Osteoblast (primary cell): Measurements from ENCODE around the gene SEMA3C. TPM values are rescaled to one million over a fixed set of nuclear protein-coding genes. Genes with fewer than 3 reads are reported as not detected.

Source experiments
- DNase-seq: peaks from one replicate; pipeline ENCODE4 v3.0.0; 2011; ENCODE audit warnings: low spot score, mixed read lengths; ENCODE audit not compliant: insufficient read length; ENCODE audit errors: missing footprints
- H2AFZ ChIP-seq: 2 replicates; pipeline ENCODE4 v1.6.0; 2011; ENCODE audit warnings: mild to moderate bottlenecking, low read length
- H3K27ac ChIP-seq: 2 replicates; pipeline ENCODE4 v1.5.1; 2011; ENCODE audit warnings: mild to moderate bottlenecking, low read depth, low read length, moderate library complexity
- H3K27me3 ChIP-seq: 2 replicates; pipeline ENCODE4 v1.6.0; 2012; ENCODE audit warnings: mild to moderate bottlenecking, control low read depth, inconsistent platforms, low read length, moderate library complexity; ENCODE audit not compliant: insufficient read depth
- H3K36me3 ChIP-seq: 2 replicates; pipeline ENCODE4 v1.5.1; 2011; ENCODE audit warnings: mild to moderate bottlenecking, low read length, control low read depth, moderate library complexity; ENCODE audit not compliant: insufficient read depth
- H3K4me1 ChIP-seq: 2 replicates; pipeline ENCODE4 v1.5.1; 2011; ENCODE audit warnings: mild to moderate bottlenecking, low read length, control low read depth, moderate library complexity; ENCODE audit not compliant: insufficient read depth
- H3K4me2 ChIP-seq: 2 replicates; pipeline ENCODE4 v1.6.0; 2011; ENCODE audit warnings: mild to moderate bottlenecking, low read length; ENCODE audit not compliant: insufficient read depth
- H3K4me3 ChIP-seq: fragments of 200-600 bp; sonication (generic); 3 replicates; pipeline ENCODE4 v1.5.1; 2012; ENCODE audit warnings: mild to moderate bottlenecking, low read length, inconsistent platforms; ENCODE audit not compliant: insufficient read depth
- H3K79me2 ChIP-seq: 2 replicates; pipeline ENCODE4 v1.6.0; 2012; ENCODE audit warnings: mild to moderate bottlenecking, low read length, control low read depth, inconsistent platforms; ENCODE audit not compliant: insufficient read depth
- H3K9me3 ChIP-seq: 2 replicates; pipeline ENCODE4 v1.5.1; 2011; ENCODE audit warnings: low read depth, low read length, control low read depth
- H4K20me1 ChIP-seq: 2 replicates; pipeline ENCODE4 v1.6.0; 2012; ENCODE audit warnings: mild to moderate bottlenecking, low read length, control low read depth; ENCODE audit not compliant: insufficient read depth
- CTCF ChIP-seq: IDR thresholded peaks from 2 replicates; pipeline ENCODE4 v1.5.1; 2011; ENCODE audit warnings: mild to moderate bottlenecking, low read depth, low read length, moderate library complexity; ENCODE audit errors: extremely low read depth
- total RNA-seq: library from RNA; depleted of rRNA; stranded (reverse); fragments of >200 nt; gene quantifications from 2 replicates; pipeline ENCODE4 v1.2.3, GENCODE V29; 2012

SEMA3C gene
- total RNA-seq, 1 donor = 388 TPM

DNA sequence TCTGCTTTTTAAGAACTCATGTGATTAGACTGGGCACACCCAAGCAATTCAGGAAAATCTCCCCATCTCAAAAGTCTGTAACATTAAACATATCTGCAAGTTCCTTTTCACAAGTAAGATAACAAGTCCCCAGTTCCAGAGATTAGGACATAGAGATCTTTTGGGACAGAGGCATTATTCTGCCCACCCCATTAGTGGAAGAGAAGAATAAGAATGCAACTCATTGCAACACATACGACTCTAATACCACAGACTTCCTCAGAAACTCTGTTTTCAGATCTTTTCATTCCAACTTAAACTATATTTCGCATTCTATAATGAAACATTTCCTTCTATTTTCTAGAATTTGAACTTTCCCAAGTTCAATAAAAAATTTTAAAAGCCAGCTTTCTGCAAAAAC is 137.7 kb downstream of the SEMA3C start:
- no peaks in the 10 kb centered on the region for H3K79me2 ChIP-seq

GRCh38 chr7:80779456-80779855 is 139.4 kb downstream of the SEMA3C start:
- H3K4me3 ChIP-seq = no peak overlapping the region
- DNase-seq = no peak
- H3K4me1 ChIP-seq = peaks cover 29% of the 10 kb centered on the region
- H3K27me3 ChIP-seq = no peaks in the 10 kb centered on the region
- TF ChIP-seq CTCF = no peak
- peaks cover 10% of the 10 kb centered on the region for H3K36me3 ChIP-seq
- no peak overlapping the region for H3K27ac ChIP-seq
- no peak overlapping the region for H2AFZ ChIP-seq
- H3K9me3 ChIP-seq = no peaks in the 10 kb centered on the region
- H3K4me2 ChIP-seq = no peak overlapping the region
- H4K20me1 ChIP-seq = no peaks in the 10 kb centered on the region
- H3K79me2 ChIP-seq = no peaks in the 10 kb centered on the region

More for the DNA sequence above, 137.7 kb downstream of the SEMA3C start:
- DNase-seq = no peak
- no peak overlapping the region for H3K4me3 ChIP-seq
- peak overlapping the region; percentile 31 for H3K27ac ChIP-seq
- peaks cover 45% of the 10 kb centered on the region for H3K4me1 ChIP-seq
- no peak for TF ChIP-seq CTCF
- H3K36me3 ChIP-seq = peaks cover 10% of the 10 kb centered on the region
- H3K4me2 ChIP-seq = no peak overlapping the region
- no peaks in the 10 kb centered on the region for H4K20me1 ChIP-seq
- H2AFZ ChIP-seq = no peak overlapping the region
- no peaks in the 10 kb centered on the region for H3K9me3 ChIP-seq
- H3K27me3 ChIP-seq = no peaks in the 10 kb centered on the region

- Histone ChIP-seq H3K4me1 (peaks cover 6% of the 10 kb centered on the region), H3K27ac (no peak overlapping the region), H2AFZ (no peak overlapping the region), H3K4me3 (no peak overlapping the region), H4K20me1 (no peaks in the 10 kb centered on the region), H3K27me3 (no peaks in the 10 kb centered on the region), H3K36me3 (peaks cover 19% of the 10 kb centered on the region), H3K9me3 (no peaks in the 10 kb centered on the region), H3K79me2 (no peaks in the 10 kb centered on the region), H3K4me2 (no peak overlapping the region)
- TF ChIP-seq CTCF = no peak
- DNase-seq = no peak
Measured at GRCh38 chr7:80775897-80776296, 143.0 kb downstream of the SEMA3C start.

DNA sequence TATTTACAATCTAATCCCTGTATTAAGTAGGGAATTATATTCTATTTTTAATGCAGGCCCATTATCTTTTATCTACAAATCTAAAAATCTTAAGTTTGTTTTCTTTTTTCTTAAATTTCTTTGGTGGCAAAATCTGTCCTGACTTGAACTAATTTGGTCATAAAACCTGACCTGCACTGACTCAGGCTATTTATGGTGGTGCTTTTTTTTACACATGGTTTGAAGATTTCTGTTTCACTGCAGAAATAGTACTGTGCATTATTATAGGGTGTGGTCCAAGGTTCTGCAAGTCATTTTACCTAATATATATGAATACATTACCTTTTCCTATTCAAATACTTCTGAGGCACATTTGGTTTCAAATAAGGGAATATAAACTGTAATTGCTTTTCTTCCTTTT is 143.4 kb downstream of the SEMA3C start:
- H3K36me3 ChIP-seq = peaks cover 23% of the 10 kb centered on the region

More for the DNA sequence above, 143.4 kb downstream of the SEMA3C start:
- no peak for TF ChIP-seq CTCF
- Histone ChIP-seq H3K4me2 (no peak overlapping the region), H3K27me3 (no peaks in the 10 kb centered on the region), H2AFZ (no peak overlapping the region), H3K9me3 (no peaks in the 10 kb centered on the region), H3K4me1 (peaks cover 8% of the 10 kb centered on the region), H3K79me2 (no peaks in the 10 kb centered on the region), H3K4me3 (no peak overlapping the region), H3K27ac (no peak overlapping the region), H4K20me1 (no peaks in the 10 kb centered on the region)
- no peak for DNase-seq
